Effector memory CD4-positive, alpha-beta T cell (primary cell): ENCODE results near the gene SCLY.

ENCODE experiments used
- DNase-seq, 3 donors: peaks; one replicate each; pipeline ENCODE4 v3.0.0-alpha.2; 2020
- H3K27ac ChIP-seq: 2 replicates; pipeline ENCODE4 v1.7.0; 2013; ENCODE audit warnings: mild to moderate bottlenecking, low read length, moderate library complexity; ENCODE audit not compliant: insufficient read depth, poor library complexity, severe bottlenecking
- H3K27me3 ChIP-seq: replicated peaks from 2 replicates; pipeline ENCODE4 v1.7.0; 2013; ENCODE audit warnings: mild to moderate bottlenecking, low read length; ENCODE audit not compliant: insufficient read depth, control insufficient read depth, poor library complexity, severe bottlenecking
- H3K36me3 ChIP-seq: 2 replicates; pipeline ENCODE4 v1.7.0; 2013; ENCODE audit warnings: mild to moderate bottlenecking, low read length, moderate library complexity; ENCODE audit not compliant: control insufficient read depth, insufficient read depth
- H3K4me1 ChIP-seq: 2 replicates; pipeline ENCODE4 v1.7.0; 2013; ENCODE audit warnings: low read length, mild to moderate bottlenecking; ENCODE audit not compliant: control insufficient read depth, insufficient read depth, poor library complexity, severe bottlenecking
- H3K4me3 ChIP-seq: 2 replicates; pipeline ENCODE4 v1.7.0; 2013; ENCODE audit warnings: low read length, low read depth, mild to moderate bottlenecking; ENCODE audit not compliant: insufficient read depth, poor library complexity, severe bottlenecking
- H3K9me3 ChIP-seq: 2 replicates; pipeline ENCODE4 v1.7.0; 2013; ENCODE audit warnings: mild to moderate bottlenecking, low read length, moderate library complexity; ENCODE audit not compliant: control insufficient read depth

The SCLY gene

DNA sequence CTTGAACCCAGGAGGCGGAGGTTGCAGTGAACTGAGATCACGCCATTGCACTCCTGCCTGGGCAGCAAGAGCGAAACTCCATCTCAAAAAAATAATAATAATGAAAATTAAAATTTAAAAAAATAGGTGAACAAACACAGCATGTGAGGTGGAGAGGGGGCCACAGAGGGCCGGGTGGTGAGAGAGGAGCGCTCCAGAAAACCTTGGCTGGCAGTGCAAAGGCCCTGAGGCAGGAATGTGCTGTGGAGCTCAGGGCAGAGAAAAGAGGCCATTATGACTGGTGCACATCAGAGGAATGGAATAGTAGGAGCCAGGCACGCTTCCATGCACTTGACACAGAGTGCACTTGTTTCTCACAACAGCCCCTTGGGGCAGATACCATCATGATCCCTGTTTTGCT lies 21.6 kb upstream of the SCLY start:
- Histone ChIP-seq H3K27ac (no peak overlapping the region), H3K36me3 (peaks cover 63% of the 10 kb centered on the region), H3K27me3 (no peaks in the 10 kb centered on the region), H3K9me3 (no peaks in the 10 kb centered on the region), H3K4me3 (no peak overlapping the region), H3K4me1 (no peaks in the 10 kb centered on the region)
- no peak for DNase-seq

DNA sequence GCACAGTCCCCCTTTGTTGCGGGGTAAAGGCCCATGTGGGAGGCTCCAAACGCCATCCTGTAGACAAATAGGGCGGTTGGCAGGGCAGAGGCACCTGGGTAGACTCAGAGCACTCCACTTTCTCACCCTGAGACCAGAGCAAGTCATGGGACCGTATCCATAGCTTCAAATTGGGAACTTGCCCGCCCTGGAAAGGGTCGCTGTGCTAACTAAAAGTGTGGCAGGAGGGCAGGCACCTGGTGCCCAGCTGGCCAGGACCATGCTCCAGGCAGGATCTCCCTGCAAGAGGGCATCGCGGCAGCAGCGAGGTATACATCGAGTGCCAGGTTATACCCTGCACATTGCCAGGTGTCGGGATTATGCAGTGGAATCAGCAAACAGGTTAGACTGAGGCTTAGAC lies 20.8 kb upstream of the SCLY start:
- Histone ChIP-seq H3K4me1 (no peaks in the 10 kb centered on the region), H3K4me3 (no peak overlapping the region), H3K9me3 (no peaks in the 10 kb centered on the region), H3K27me3 (no peaks in the 10 kb centered on the region), H3K36me3 (peaks cover 63% of the 10 kb centered on the region), H3K27ac (no peak overlapping the region)
- no peak for DNase-seq

GRCh38 chr2:238040918-238041317 lies 19.9 kb upstream of the SCLY start:
- Histone ChIP-seq H3K27me3 (no peaks in the 10 kb centered on the region), H3K36me3 (peaks cover 55% of the 10 kb centered on the region), H3K4me1 (no peaks in the 10 kb centered on the region)

GRCh38 chr2:238042090-238042489 lies 18.7 kb upstream of the SCLY start:
- no peak for DNase-seq
- peaks cover 49% of the 10 kb centered on the region for H3K36me3 ChIP-seq
- no peak overlapping the region for H3K4me3 ChIP-seq
- no peak overlapping the region for H3K27ac ChIP-seq
- H3K9me3 ChIP-seq, result no peaks in the 10 kb centered on the region
- no peaks in the 10 kb centered on the region for H3K4me1 ChIP-seq
- H3K27me3 ChIP-seq, result no peaks in the 10 kb centered on the region

More at GRCh38 chr2:238040918-238041317, 19.9 kb upstream of the SCLY start:
- no peak overlapping the region for H3K27ac ChIP-seq
- no peak for DNase-seq
- H3K9me3 ChIP-seq, result no peaks in the 10 kb centered on the region
- H3K4me3 ChIP-seq, result no peak overlapping the region

- no peak for DNase-seq
- no peaks in the 10 kb centered on the region for H3K4me1 ChIP-seq
- no peak overlapping the region for H3K4me3 ChIP-seq
- peaks cover 39% of the 10 kb centered on the region for H3K36me3 ChIP-seq
- no peak overlapping the region for H3K27ac ChIP-seq
- H3K27me3 ChIP-seq, result no peaks in the 10 kb centered on the region
- H3K9me3 ChIP-seq, result no peaks in the 10 kb centered on the region
Observed at GRCh38 chr2:238042849-238043584, 17.8 kb upstream of the SCLY start.

- Histone ChIP-seq H3K27ac (no peak overlapping the region), H3K9me3 (no peaks in the 10 kb centered on the region), H3K4me3 (no peak overlapping the region), H3K36me3 (peaks cover 33% of the 10 kb centered on the region), H3K4me1 (no peaks in the 10 kb centered on the region), H3K27me3 (no peaks in the 10 kb centered on the region)
- no peak for DNase-seq
Observed at GRCh38 chr2:238043851-238044250, 16.9 kb upstream of the SCLY start.

GRCh38 chr2:238045575-238045974 lies 15.2 kb upstream of the SCLY start:
- Histone ChIP-seq H3K27me3 (no peaks in the 10 kb centered on the region), H3K36me3 (peaks cover 19% of the 10 kb centered on the region), H3K4me3 (no peak overlapping the region), H3K27ac (no peak overlapping the region), H3K4me1 (no peaks in the 10 kb centered on the region), H3K9me3 (no peaks in the 10 kb centered on the region)
- DNase-seq, result no peak

GRCh38 chr2:238046725-238047270 lies 14.0 kb upstream of the SCLY start:
- no peak overlapping the region for H3K4me3 ChIP-seq
- no peaks in the 10 kb centered on the region for H3K9me3 ChIP-seq
- no peaks in the 10 kb centered on the region for H3K27me3 ChIP-seq
- no peak for DNase-seq
- no peaks in the 10 kb centered on the region for H3K4me1 ChIP-seq
- peaks cover 9% of the 10 kb centered on the region for H3K36me3 ChIP-seq
- no peak overlapping the region for H3K27ac ChIP-seq

DNA sequence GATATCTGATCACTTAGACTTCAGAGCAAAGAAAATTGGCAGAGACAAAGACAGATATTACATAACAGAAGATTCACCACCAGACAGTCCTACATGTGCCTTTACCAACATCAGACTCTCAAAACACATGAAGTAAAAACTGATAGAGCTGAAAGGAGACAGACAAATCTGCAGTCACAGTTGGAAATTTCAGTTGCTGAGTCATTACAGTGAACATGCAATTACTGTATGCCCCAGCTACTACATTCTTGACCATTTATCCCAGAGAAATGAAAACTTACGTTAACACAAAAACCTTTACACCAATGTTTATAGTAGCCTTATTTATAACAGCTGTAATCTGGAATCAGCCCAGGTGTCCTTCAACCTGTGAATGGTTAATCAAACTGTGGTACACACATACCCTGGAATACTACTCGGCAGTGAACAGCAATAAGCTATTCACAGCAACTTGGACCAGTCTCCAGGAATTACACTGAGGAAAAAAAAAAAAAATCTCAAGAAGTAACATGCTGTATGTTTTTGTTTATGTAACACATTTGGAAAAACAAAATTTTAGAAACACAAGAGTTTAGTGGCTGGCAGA lies 7.5 kb upstream of the SCLY start:
- Histone ChIP-seq H3K27ac (no peak overlapping the region), H3K9me3 (no peaks in the 10 kb centered on the region), H3K4me3 (no peak overlapping the region), H3K36me3 (no peaks in the 10 kb centered on the region), H3K4me1 (no peaks in the 10 kb centered on the region), H3K27me3 (no peaks in the 10 kb centered on the region)
- DNase-seq, result no peak

- DNase-seq, result no peak
- Histone ChIP-seq H3K27me3 (no peaks in the 10 kb centered on the region), H3K4me1 (no peaks in the 10 kb centered on the region), H3K9me3 (no peaks in the 10 kb centered on the region), H3K27ac (no peak overlapping the region), H3K4me3 (no peak overlapping the region), H3K36me3 (no peaks in the 10 kb centered on the region)
Observed at GRCh38 chr2:238055841-238056240, 5.0 kb upstream of the SCLY start.
